HG02981 (cell line): ENCODE measurements around the gene TM2D1.
"Not testable (repeated sequence)": the region's sequence is repeated elsewhere in the genome, so short reads cannot be mapped to it uniquely, and the experiment has no call there.

Experiments
- ATAC-seq: cut with Tn5 transposase; IDR thresholded peaks from one replicate; pipeline ENCODE4 v1.9.1; 2021; ENCODE audit warnings: mild to moderate bottlenecking, moderate library complexity; ENCODE audit not compliant: unreplicated experiment

Gene TM2D1

DNA sequence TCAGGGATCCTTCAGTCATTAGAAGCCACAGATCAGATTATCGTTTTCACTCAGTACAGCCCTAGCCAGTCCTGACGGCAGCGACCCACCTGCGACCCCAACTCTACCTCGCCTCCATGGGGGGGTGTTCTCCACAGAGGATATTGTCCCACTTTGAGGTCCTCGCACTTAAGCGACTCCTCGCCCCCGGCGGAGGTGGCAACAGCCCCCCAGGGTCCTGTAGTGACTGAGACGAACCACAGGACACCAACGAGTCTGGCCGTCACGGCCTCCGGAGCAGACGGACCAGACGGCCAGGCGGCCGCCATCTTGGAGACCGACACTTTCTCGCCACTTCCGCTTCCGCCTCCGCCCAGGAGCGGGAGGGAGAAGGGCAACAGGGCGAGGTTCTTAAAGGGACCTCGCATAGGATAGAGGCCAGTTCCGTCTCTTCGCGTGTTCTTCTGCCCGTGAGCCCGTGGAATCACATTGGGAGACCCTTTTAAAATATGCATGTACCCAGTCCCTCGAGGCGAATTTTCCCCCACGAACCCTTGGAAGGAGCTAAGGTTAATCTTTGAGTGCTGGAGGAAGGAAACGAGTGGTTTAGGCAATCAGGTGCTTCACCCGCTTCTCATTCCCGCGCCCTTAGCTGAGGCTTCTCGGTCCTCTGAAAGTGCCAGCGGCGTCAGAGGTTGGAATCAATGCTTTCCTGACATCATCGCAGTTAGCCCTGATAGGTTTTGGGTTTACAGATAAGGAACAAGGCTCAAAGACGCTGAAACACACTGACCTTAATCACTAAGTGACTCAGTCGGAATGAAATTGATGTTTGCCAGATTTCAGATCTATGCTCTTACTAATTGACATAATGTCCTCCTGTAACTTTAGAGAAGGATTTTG, at the start of gene TM2D1:
TSS of gene TM2D1 (minus strand) at position 329 of the 882 bp plus-strand sequence. CDS start at position 308, 21 bp downstream.
- ATAC-seq = peak; percentile 100

GRCh38 chr1:61770131-61770530, 45.2 kb upstream of the TM2D1 start:
- no peak for ATAC-seq

DNA sequence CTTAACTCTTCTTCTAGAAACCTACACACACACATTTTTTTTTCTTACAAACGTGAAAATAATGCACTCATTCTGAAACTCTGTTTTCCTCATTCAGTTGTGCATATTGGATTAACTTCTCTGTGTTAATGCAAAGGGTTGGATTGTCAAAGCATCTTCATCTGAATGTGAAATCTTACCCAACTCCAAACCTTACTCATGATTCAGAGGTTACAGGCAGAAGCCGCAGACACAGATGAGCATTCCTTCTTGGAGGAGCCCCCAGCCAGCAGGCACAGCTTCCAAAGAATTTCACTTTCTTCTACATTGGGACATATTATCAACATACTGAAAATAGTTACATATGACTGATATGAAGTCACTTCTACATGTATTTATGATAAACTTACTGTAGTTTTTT, 33.0 kb upstream of the TM2D1 start:
- no peak for ATAC-seq

- no peak for ATAC-seq
Observed at GRCh38 chr1:61756773-61757172, 31.8 kb upstream of the TM2D1 start.

DNA sequence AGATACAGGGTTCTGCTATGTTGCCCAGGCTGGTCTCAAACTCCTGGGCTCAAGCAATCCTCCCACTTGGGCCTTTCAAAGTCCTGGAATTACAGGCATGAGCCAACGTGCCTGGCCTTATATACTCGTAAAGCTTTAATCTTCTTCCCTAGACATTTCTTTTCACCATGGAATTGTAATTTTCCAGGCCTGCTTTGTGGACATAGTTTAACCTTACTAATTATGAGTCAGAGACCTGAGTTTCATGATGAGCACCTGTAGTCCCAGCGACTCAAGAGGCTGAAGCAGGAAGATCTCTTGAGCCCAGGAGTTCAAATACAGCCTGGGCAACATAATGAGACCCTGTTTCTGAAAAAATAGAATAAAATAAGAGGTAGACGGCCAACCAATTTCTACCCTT, 29.6 kb upstream of the TM2D1 start:
- no peak for ATAC-seq

GRCh38 chr1:61753998-61754508, 29.1 kb upstream of the TM2D1 start:
- no peak for ATAC-seq

- ATAC-seq = no peak
Observed at GRCh38 chr1:61752921-61753389, 28.0 kb upstream of the TM2D1 start.

DNA sequence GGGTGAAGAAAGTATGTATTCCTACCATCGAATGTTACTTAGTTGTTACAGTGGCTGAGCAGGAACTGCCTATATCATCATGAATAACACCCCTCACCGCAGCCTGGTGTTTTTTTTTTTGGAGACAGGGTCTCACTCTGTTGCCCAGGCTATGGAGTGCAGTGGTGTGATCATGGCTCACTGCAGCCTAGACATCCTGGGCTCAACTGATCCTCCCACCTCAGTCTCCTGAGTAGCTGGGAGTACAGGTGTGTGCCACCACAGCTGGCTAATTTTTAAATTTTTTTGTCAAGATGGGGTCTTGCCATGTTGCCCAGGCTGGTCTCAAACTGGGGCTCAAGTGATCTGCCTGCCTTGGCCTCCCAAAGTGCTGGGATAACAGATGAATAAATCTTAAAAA, 24.6 kb upstream of the TM2D1 start:
- no peak for ATAC-seq

GRCh38 chr1:61748566-61748965, 23.6 kb upstream of the TM2D1 start:
- no peak for ATAC-seq

- ATAC-seq = no peak
Observed at GRCh38 chr1:61746813-61747212, 21.9 kb upstream of the TM2D1 start.

GRCh38 chr1:61743716-61744580, 19.0 kb upstream of the TM2D1 start:
- ATAC-seq = no peak

GRCh38 chr1:61743431-61743705, 18.4 kb upstream of the TM2D1 start:
- no peak for ATAC-seq

GRCh38 chr1:61742620-61743430, 17.9 kb upstream of the TM2D1 start:
- ATAC-seq = peak; percentile 52

- peak; percentile 77 for ATAC-seq
Observed at GRCh38 chr1:61741711-61742619, 17.0 kb upstream of the TM2D1 start, which contains the start of gene PATJ. Gene PATJ, plus strand, starts transcription at chr1:61742480. Its CDS starts 20,413 bp downstream, at chr1:61762893.

- ATAC-seq = no peak
Observed at GRCh38 chr1:61740751-61741700, 16.1 kb upstream of the TM2D1 start.

DNA sequence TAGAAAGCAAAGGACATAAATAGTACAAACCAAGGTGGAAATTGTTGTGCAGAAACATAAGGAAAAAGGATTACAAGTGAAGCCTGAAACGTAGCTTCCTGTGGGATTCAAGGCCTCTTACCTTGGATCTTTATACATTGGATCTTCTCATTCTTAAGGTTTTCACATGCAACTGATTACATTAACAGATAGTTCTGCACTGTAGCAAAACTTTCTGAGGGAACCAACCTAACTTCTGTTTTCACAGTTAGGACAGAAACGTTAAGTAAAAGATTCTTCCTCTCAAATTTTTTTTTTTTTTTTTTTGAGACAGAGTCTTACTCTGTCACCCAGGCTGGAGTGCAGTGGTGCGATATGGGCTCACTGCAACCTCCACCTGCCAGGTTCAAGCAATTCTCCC, 7.8 kb upstream of the TM2D1 start:
- ATAC-seq = no peak

DNA sequence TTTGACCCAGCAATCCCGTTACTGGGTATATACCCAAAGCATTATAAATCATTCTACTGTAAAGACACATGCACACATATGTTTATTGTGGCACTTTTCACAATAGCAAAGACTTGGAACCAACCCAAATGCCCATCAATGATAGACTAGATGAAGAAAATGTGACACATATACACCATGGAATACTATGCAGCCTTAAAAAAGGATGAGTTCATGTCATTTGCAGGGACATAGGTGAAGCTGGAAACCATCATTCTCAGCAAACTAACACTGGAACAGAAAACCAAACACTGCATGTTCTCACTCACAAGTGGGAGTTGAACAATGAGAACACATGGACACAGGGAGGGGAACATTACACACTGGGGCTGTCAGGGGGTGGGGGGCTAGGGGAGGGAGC, 5.7 kb upstream of the TM2D1 start:
- ATAC-seq = not testable (repeated sequence)

- no peak for ATAC-seq
Observed at GRCh38 chr1:61727544-61727943, 2.6 kb upstream of the TM2D1 start.

- no peak for ATAC-seq
Observed at GRCh38 chr1:61724506-61724812, 482 bp downstream of the TM2D1 start.
